Stimulated activated CD4-positive, alpha-beta T cell treated with anti-CD3 and anti-CD28 coated beads, Interleukin-15, amount 100 ng/mL, for 48 hours (primary cell): ENCODE measurements around the gene UBTFL1.
"Not testable (repeated sequence)": the region's sequence is repeated elsewhere in the genome, so short reads cannot be mapped to it uniquely, and the experiment has no call there.

Experiments used
- DNase-seq, 2 donors: peaks; one replicate each; pipeline ENCODE4 v3.0.0-alpha.2; 2020; ENCODE audit warnings: low read depth in 2 of 2

Gene UBTFL1

GRCh38 chr11:90085650-90086049, at the start of gene UBTFL1:
Gene UBTFL1, plus strand, starts transcription at chr11:90085950. Its CDS starts 0 bp downstream, at chr11:90085950.
- not testable (repeated sequence) for DNase-seq

- DNase-seq = not testable (repeated sequence)
Observed at GRCh38 chr11:90051591-90052209, 34.0 kb upstream of the UBTFL1 start.

- peak in 1 of 2 donors; percentile 0 for DNase-seq
Observed at GRCh38 chr11:90052311-90052710, 33.4 kb upstream of the UBTFL1 start.

- not testable (repeated sequence) for DNase-seq
Observed at GRCh38 chr11:90053545-90053944, 32.2 kb upstream of the UBTFL1 start.

GRCh38 chr11:90088731-90089130, 3.0 kb downstream of the UBTFL1 start:
- DNase-seq = not testable (repeated sequence)

GRCh38 chr11:90095230-90095924, 9.6 kb downstream of the UBTFL1 start:
- DNase-seq = not testable (repeated sequence)

- DNase-seq = not testable (repeated sequence)
Observed at GRCh38 chr11:90098261-90098660, 12.5 kb downstream of the UBTFL1 start.

- DNase-seq = no peak
Observed at GRCh38 chr11:90100431-90100830, 14.7 kb downstream of the UBTFL1 start.

GRCh38 chr11:90113541-90113940, 27.8 kb downstream of the UBTFL1 start:
- no peak for DNase-seq

- DNase-seq = no peak
Observed at GRCh38 chr11:90120191-90120590, 34.4 kb downstream of the UBTFL1 start.

- no peak for DNase-seq
Observed at GRCh38 chr11:90124371-90124770, 38.6 kb downstream of the UBTFL1 start.

GRCh38 chr11:90124946-90125345, 39.2 kb downstream of the UBTFL1 start:
- DNase-seq = no peak

GRCh38 chr11:90133560-90134477, 48.1 kb downstream of the UBTFL1 start:
- DNase-seq = no peak

- no peak for DNase-seq
Observed at GRCh38 chr11:90134478-90135003, 48.8 kb downstream of the UBTFL1 start, which contains the start of gene NAALAD2. Gene NAALAD2, plus strand, starts transcription at chr11:90134663. Its CDS starts 96 bp downstream, at chr11:90134759.

- no peak for DNase-seq
Observed at GRCh38 chr11:90135016-90135415, 49.3 kb downstream of the UBTFL1 start.
